ENCODE data around the gene NCKAP5. TPM values are rescaled to one million over a fixed set of nuclear protein-coding genes. Genes with fewer than 3 reads are reported as not detected.

The NCKAP5 gene
- total and polyA plus RNA-seq, 9 of the 15 experiments (the other 6 are each of a cell fraction or from before 2014, with no cell fraction given), result not detected

GRCh38 chr2:133371286-133371685 is 197.0 kb downstream of the NCKAP5 start:
- 0% methylated on average over 3 of the region's 3 CpGs for WGBS (ENCODE audit: insufficient coverage, low coverage, missing lambda C conversion rate)
- Histone ChIP-seq H3K4me2 (ENCODE audit: insufficient read depth, low read length) (no peak overlapping the region), H3K4me1 (replicated peaks in 1 of 2; ENCODE audit: control insufficient read depth in 2 of 2, insufficient read depth in 2 of 2, low read length in 2 of 2) (no peaks in the 10 kb centered on the region), H3K9me3 (replicated peaks; ENCODE audit: control insufficient read depth, insufficient read depth, low read depth, low read length) (no peaks in the 10 kb centered on the region; the same call in 1 of the 2 replicates), H3K9me1 (ENCODE audit: control insufficient read depth, insufficient read depth, low read length) (no peaks in the 10 kb centered on the region), H3K9ac (ENCODE audit: insufficient read depth in 1 of 2, low read depth in 2 of 2, low read length in 2 of 2) (no peak overlapping the region), H3K36me3 (ENCODE audit: control insufficient read depth, insufficient read depth, low read length) (no peaks in the 10 kb centered on the region), H4K20me1 (replicated peaks; ENCODE audit: control insufficient read depth, insufficient read depth, low read length) (no peaks in the 10 kb centered on the region), H3K4me3 (no peak overlapping the region), H3K79me2 (ENCODE audit: control insufficient read depth, insufficient read depth, low read length) (no peaks in the 10 kb centered on the region), H2AFZ (ENCODE audit: low read depth, low read length) (no peak overlapping the region), H3K27ac (ENCODE audit: extremely low read depth, low read depth, low read length) (no peak overlapping the region), H3K27me3 (ENCODE audit: control insufficient read depth in 2 of 2, insufficient read depth in 2 of 2, low read length in 2 of 2) (no peaks in the 10 kb centered on the region)
- ChIA-PET CTCF (ENCODE audit: low intra/inter-chr PET ratio) (no interaction called here), POLR2A (no interaction called here)
- DNase-seq (ENCODE audit: extremely low read depth in 1 of 4, low spot score in 3 of 4) (no peak), FAIRE-seq (no peak), ATAC-seq (no peak)
- in situ Hi-C loops (cut with MboI) (no loop called here), intact Hi-C loops (cut with micrococcal nuclease) (no loop called here)
- BruUV-seq (replicated peaks), result no TSS peak
- TF ChIP-seq ZNF347 (CRISPR knock-in tag; IDR thresholded peaks at IDR 0.05; ENCODE audit: low read depth) (no peak), PRMT5 (CRISPR knock-in tag; IDR thresholded peaks at IDR 0.05) (no peak)
- TF ChIP-seq, protein P1, sequence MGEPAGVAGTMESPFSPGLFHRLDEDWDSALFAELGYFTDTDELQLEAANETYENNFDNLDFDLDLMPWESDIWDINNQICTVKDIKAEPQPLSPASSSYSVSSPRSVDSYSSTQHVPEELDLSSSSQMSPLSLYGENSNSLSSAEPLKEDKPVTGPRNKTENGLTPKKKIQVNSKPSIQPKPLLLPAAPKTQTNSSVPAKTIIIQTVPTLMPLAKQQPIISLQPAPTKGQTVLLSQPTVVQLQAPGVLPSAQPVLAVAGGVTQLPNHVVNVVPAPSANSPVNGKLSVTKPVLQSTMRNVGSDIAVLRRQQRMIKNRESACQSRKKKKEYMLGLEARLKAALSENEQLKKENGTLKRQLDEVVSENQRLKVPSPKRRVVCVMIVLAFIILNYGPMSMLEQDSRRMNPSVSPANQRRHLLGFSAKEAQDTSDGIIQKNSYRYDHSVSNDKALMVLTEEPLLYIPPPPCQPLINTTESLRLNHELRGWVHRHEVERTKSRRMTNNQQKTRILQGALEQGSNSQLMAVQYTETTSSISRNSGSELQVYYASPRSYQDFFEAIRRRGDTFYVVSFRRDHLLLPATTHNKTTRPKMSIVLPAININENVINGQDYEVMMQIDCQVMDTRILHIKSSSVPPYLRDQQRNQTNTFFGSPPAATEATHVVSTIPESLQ (CRISPR knock-in tag; IDR thresholded peaks at IDR 0.05), result no peak

Measured in K562 (cell line).